ENCODE measurements around the gene SCN3B.
"Not testable (repeated sequence)": the region's sequence is repeated elsewhere in the genome, so short reads cannot be mapped to it uniquely, and the experiment has no call there.

Gene SCN3B, protein sequence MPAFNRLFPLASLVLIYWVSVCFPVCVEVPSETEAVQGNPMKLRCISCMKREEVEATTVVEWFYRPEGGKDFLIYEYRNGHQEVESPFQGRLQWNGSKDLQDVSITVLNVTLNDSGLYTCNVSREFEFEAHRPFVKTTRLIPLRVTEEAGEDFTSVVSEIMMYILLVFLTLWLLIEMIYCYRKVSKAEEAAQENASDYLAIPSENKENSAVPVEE

DNA sequence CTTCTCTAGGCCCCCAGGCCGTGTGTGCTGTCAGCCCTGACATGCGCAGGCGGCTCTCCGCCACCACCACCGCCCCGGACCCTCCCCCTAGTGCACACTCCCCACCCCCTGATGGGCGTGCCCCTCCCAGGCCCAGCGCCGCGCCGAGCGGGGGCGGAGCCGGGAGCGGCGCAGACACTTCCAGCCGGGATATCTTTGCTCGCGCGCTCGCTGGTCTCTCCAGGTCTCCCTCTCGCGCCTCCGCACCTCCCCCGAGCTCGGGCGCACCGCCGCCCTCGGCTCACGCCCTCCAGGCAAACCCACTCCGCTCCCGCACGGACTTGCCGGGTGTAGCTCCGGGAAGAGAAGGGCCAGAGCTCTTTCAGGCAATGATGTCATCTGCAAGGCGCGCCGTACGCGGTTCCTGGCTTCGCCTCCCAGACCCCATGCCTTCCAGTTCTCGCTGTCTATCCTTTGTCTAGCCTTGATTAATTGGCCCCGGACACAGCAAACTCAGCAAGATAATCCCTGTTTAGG lies at the start of gene SCN3B:
TSS of gene SCN3B (minus strand) at position 59 of the 516 bp plus-strand sequence. CDS start 823 bp downstream, outside the sequence.
- no peak for DNase-seq

- DNase-seq: no peak
These were observed 48.3 kb upstream of the SCN3B start for GRCh38 chr11:123702696-123703095.

GRCh38 chr11:123702139-123702538 lies 47.7 kb upstream of the SCN3B start:
- DNase-seq: no peak

DNA sequence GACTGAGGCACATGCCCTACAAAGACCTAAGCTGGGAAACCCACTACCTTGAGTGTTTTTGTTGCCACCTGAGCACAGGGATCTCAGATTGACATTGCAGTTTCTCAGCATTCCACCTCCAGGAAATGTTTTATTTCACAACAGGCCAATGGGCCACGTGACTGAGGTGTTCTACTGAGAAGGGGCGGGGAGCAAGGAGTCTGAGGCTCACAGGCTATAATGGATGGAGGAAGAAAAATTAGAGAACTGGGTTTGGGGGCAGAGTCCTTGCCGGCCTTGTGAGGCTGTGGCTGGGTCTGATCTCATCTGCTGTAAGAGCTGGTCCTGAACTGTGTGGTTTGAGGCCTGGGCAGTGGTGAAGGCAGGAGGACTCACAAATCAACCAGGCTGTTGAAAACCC lies 46.3 kb upstream of the SCN3B start:
- DNase-seq: no peak

DNA sequence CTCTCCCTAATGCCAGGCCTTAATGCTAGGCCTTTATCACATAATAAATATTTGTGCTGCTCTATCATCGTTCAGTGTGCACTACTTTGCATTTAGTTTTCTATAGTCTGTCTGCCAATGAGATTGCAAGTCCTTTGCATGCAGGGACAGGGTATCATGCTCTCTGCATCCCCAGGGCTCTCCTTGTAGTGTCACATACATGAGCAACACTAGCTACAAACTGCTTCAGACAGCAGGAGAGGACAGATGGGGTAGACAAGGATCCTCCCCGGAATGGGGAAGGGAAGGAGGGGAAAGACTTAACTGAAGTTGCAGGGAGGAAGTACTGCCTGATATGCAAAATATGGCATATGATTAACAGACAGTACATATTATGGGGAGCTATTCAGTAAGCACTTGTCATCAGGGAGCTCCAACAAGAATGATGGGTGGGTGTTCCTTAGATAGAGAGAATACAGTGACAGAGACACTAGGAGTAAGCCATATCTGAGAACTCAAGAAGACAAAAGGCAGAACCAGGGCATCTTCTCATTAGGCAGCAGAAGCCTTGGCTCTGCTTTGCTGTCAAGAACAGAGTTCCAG lies 44.2 kb upstream of the SCN3B start:
- DNase-seq: no peak

- no peak for DNase-seq
These were observed 41.8 kb upstream of the SCN3B start for GRCh38 chr11:123696183-123696582.

DNA sequence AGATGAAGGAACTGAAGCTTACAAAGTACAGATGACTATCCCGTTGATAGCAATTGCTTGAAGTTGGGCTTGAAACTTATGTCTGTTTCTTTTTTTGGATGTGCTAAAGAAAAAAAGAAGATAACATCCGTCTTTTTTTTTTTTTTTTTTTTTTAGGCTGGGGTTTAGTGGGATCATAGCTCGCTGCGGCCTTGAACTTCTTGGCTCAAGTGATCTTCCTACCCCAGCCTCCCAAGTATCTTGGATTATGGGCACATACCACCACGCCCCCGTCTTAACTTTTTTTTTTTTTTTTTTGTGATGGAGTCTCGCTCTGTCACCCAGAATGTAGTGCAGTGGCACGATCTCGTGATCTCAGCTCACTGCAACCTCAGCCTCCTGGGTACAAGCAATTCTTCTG lies 40.8 kb upstream of the SCN3B start:
- DNase-seq: no peak

DNA sequence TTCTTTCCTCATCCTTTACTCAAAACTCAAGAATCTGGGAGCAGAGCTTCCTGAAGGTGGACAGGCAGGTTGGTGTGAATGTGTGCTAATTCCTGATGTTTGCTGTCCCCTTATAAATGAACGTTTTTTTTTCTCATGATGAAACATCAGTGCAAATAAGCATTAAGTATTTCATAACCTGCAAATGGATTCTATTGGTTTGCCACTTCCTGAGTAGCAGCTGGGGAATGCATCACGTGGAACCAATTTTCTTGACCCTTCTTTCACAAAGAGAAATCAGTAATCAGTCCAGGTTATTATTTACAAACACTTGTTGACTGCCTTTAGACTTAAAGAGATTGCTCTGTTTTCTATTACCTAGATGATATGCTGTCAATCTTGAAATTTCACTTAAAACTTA lies 40.1 kb upstream of the SCN3B start:
- DNase-seq: no peak

DNA sequence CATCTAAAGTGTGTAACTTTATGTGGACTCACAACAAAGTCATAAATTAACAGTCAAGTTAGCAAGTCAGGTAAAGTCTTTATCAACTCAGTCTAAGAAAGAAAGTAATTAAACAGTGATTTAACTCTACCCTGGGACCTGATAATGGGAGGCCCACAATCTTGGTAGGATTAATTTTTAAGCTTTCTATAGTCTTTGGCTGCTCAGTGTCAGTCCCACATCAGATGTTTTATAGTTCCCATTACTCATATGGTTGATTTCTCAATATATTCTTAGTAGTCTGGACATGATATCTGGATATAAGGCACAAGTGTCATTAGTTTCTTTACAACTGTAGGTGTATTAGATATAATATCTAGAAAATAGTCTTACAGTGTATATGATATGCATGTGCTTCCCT lies 38.5 kb upstream of the SCN3B start:
- no peak for DNase-seq

DNA sequence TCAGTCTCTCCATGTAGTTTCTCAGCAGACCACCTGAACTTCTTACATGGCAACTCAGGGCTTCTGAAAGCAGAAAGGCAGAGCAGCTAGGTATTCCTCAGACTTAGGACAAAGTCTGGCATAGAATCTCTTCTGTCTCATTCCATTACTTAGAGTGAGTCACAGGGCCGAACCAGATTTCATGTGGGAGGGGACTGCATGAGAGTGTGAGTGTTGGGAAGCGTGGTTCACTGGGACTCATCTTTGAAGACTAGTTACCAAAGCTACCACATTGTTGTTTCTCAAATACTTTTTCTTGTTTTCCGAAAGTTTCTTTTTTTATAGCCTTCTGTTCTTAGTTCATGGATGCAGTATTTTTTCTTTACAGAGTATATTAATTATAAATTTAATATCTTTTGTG lies 36.1 kb upstream of the SCN3B start:
- no peak for DNase-seq

DNA sequence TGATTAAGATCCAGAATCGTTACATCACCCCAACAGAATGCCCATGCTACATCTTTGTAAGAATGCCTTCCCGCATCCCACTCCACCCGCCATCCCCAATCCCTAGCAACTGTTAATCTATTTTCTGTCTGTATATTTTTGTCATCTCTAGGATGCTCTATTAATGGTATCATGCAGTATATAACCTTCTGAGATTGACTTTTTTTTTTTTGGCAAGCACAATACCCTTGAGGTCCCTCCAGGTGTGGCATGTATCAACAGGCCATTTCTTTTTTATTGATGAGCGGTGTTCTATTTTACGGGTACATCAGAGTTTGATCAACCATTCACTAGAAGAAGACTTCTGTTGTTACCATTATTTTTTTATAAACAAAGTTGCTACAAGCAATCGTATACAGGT lies 30.2 kb upstream of the SCN3B start:
- DNase-seq: no peak

GRCh38 chr11:123683428-123684170 lies 29.2 kb upstream of the SCN3B start:
- no peak for DNase-seq

- no peak for DNase-seq
These were observed 28.4 kb upstream of the SCN3B start for GRCh38 chr11:123682696-123683410.

GRCh38 chr11:123681030-123681429 lies 26.6 kb upstream of the SCN3B start:
- DNase-seq: no peak

DNA sequence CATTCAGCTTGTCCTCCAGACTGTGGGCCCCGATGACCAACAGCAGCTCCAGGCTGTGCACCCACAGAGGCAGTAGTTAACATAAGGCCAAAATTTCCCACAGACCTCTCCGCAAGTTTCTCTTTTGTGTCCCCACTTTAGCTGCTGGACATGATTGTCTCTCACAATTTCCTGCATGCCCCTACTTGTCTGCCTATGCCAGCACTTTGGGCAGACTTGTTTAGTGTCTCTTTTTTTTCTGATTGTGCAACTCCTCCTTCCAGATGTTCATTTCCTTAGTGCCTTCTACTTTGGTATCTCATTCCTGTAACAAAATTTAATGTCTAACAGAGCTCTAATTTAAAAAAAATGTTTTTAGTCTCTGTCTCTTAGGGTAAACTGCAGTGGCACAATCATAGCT lies 23.8 kb upstream of the SCN3B start:
- DNase-seq: no peak

GRCh38 chr11:123677510-123677909 lies 23.1 kb upstream of the SCN3B start:
- no peak for DNase-seq

- no peak for DNase-seq
These were observed 19.9 kb upstream of the SCN3B start for GRCh38 chr11:123674297-123674696.

- DNase-seq: no peak
These were observed 18.1 kb upstream of the SCN3B start for GRCh38 chr11:123672568-123672967.

GRCh38 chr11:123671534-123671933 lies 17.1 kb upstream of the SCN3B start:
- no peak for DNase-seq

DNA sequence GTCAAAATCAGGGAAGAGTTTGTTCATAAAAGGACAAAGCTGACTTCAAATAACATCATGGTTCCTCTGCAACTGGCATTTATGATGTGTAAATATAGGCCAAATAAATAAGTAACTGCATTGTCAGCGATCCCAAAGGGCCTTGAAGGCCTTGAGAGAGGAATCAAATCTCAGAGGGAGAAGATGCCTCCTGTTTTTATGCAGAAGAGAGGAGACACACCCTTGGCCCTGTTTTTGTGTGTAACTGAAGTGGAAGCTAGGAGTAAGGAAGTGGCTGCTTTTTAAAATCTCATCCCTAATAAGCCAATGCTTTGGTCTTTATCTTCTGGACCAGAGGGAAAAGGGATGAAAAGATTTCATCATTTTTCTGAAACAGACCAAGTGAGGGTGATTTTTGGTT lies 15.7 kb upstream of the SCN3B start:
- DNase-seq: no peak

DNA sequence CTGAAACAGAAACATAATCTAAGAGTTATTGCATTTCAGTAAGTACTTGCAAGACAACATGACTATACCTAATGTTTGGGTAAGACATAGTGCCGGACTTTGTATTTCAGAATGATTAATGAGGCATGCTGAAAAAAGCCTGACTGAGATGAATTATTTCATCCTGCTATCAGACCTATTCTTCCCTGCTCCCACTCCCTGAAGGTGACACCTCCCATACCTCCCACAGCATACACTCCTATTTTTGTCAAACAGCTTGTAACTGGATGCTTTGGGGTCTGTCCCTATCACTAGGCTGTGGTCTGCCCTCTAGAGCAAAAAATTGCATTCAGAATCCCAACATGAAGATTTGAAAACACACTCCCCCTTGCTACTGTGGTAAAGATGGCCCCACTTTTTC lies 10.9 kb upstream of the SCN3B start:
- no peak for DNase-seq

- not testable (repeated sequence) for DNase-seq
These were observed 5.5 kb upstream of the SCN3B start for GRCh38 chr11:123659965-123660364.

- no peak for DNase-seq
These were observed 4.9 kb upstream of the SCN3B start for GRCh38 chr11:123659311-123659710.
